ENCODE results near the gene CHI3L1. TPM values are rescaled to one million over a fixed set of nuclear protein-coding genes. Genes with fewer than 3 reads are reported as not detected.

CHI3L1 gene
- total RNA-seq, 3 donors from 2014 or later: 0.58 to 10.8 (median 1.8) TPM

- no peak for DNase-seq
- no peak for ATAC-seq
- Histone ChIP-seq H3K4me1 (ENCODE audit: low read depth) (no peaks in the 10 kb centered on the region), H3K9me3 (no peaks in the 10 kb centered on the region), H3K36me3 (ENCODE audit: low read depth) (no peaks in the 10 kb centered on the region), H3K4me3 (no peak overlapping the region)
- TF ChIP-seq CTCF (IDR thresholded peaks at IDR 0.05): no peak
- intact Hi-C loops (cut with DNase I, micrococcal nuclease): loop anchor here (2.0 to 5.0 kb wide), 2 partner anchors 131 to 135 kb away; no protein-coding TSS in a partner anchor
Measured at GRCh38 chr1:203173566-203173965, 12.9 kb downstream of the CHI3L1 start.

- ATAC-seq (no peak), DNase-seq (no peak)
- intact Hi-C loops (cut with DNase I, micrococcal nuclease): loop anchor here (2.0 to 5.0 kb wide), 2 partner anchors 131 to 134 kb away; no protein-coding TSS in a partner anchor
- Histone ChIP-seq H3K9me3 (no peaks in the 10 kb centered on the region), H3K4me1 (ENCODE audit: low read depth) (no peaks in the 10 kb centered on the region), H3K36me3 (ENCODE audit: low read depth) (no peaks in the 10 kb centered on the region), H3K4me3 (no peak overlapping the region)
- TF ChIP-seq CTCF (IDR thresholded peaks at IDR 0.05): no peak
Measured at GRCh38 chr1:203173011-203173555, 13.4 kb downstream of the CHI3L1 start.

- no peaks in the 10 kb centered on the region for H3K4me1 ChIP-seq (ENCODE audit: low read depth)
- TF ChIP-seq CTCF (IDR thresholded peaks at IDR 0.05): peak; percentile 70
- H3K4me3 ChIP-seq: no peak overlapping the region
- H3K36me3 ChIP-seq (ENCODE audit: low read depth): no peaks in the 10 kb centered on the region
- intact Hi-C loops (cut with DNase I, micrococcal nuclease): loop anchor here (2.0 to 5.0 kb wide), 2 partner anchors 130 to 134 kb away; no protein-coding TSS in a partner anchor
- ATAC-seq (peak; percentile 85), DNase-seq (peak; percentile 62 to 79 (median 76))
- H3K9me3 ChIP-seq: no peaks in the 10 kb centered on the region
Measured at GRCh38 chr1:203172184-203173010, 14.1 kb downstream of the CHI3L1 start.

- H3K4me1 ChIP-seq (ENCODE audit: low read depth): no peaks in the 10 kb centered on the region
Measured at GRCh38 chr1:203171341-203172183, 14.9 kb downstream of the CHI3L1 start.

More at GRCh38 chr1:203171341-203172183, 14.9 kb downstream of the CHI3L1 start:
- intact Hi-C loops (cut with DNase I, micrococcal nuclease): loop anchor here (2.0 to 5.0 kb wide), 2 partner anchors 129 to 133 kb away; no protein-coding TSS in a partner anchor
- H3K9me3 ChIP-seq: no peaks in the 10 kb centered on the region
- TF ChIP-seq CTCF (IDR thresholded peaks at IDR 0.05): no peak
- no peak overlapping the region for H3K4me3 ChIP-seq
- no peaks in the 10 kb centered on the region for H3K36me3 ChIP-seq (ENCODE audit: low read depth)
- ATAC-seq: no peak
- no peak for DNase-seq
